ENCODE data around the gene WWC2. TPM values are rescaled to one million over a fixed set of nuclear protein-coding genes. Genes with fewer than 3 reads are reported as not detected.

Gene WWC2
- total RNA-seq, 1 donor from 2014 or later, result 142 TPM

DNA sequence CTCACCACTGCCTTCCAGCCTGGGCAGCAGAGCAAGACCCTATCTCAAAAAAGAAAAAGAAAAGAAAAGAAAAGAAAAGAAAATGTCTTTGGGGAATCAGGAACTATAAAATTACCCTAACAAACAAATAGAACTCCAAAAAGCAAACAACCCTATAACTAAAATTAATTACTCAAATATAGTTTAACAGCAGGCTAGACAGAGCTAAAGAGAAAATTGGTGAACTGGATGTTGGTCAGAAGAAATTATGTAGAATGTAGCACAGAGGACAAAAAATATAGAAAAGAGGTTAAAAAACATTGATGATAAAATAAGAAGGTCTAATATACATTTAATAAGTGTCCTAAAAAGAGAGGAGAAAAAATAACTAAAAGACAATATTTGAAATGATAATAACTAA lies 27.8 kb upstream of the WWC2 start:
- H3K9me3 ChIP-seq, result no peaks in the 10 kb centered on the region
- H3K36me3 ChIP-seq, result no peaks in the 10 kb centered on the region
- no peaks in the 10 kb centered on the region for H3K4me1 ChIP-seq
- H3K4me3 ChIP-seq, result no peak overlapping the region
- no peak for DNase-seq
- ATAC-seq, result no peak
- intact Hi-C loops (cut with DNase I), result loop anchor here (5.0 kb wide), 1 partner anchor 191 kb away; no protein-coding TSS in a partner anchor
- no peaks in the 10 kb centered on the region for H3K27me3 ChIP-seq
- no peak overlapping the region for H3K27ac ChIP-seq
- TF ChIP-seq, protein P1, sequence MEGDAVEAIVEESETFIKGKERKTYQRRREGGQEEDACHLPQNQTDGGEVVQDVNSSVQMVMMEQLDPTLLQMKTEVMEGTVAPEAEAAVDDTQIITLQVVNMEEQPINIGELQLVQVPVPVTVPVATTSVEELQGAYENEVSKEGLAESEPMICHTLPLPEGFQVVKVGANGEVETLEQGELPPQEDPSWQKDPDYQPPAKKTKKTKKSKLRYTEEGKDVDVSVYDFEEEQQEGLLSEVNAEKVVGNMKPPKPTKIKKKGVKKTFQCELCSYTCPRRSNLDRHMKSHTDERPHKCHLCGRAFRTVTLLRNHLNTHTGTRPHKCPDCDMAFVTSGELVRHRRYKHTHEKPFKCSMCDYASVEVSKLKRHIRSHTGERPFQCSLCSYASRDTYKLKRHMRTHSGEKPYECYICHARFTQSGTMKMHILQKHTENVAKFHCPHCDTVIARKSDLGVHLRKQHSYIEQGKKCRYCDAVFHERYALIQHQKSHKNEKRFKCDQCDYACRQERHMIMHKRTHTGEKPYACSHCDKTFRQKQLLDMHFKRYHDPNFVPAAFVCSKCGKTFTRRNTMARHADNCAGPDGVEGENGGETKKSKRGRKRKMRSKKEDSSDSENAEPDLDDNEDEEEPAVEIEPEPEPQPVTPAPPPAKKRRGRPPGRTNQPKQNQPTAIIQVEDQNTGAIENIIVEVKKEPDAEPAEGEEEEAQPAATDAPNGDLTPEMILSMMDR (IDR thresholded peaks at IDR 0.05), result no peak

GRCh38 chr4:183072176-183072575 lies 26.9 kb upstream of the WWC2 start:
- Histone ChIP-seq H3K4me3 (no peak overlapping the region), H3K36me3 (no peaks in the 10 kb centered on the region), H3K4me1 (no peaks in the 10 kb centered on the region), H3K9me3 (no peaks in the 10 kb centered on the region), H3K27ac (no peak overlapping the region), H3K27me3 (no peaks in the 10 kb centered on the region)
- DNase-seq (no peak), ATAC-seq (no peak)
- TF ChIP-seq, protein P1 (IDR thresholded peaks at IDR 0.05), result no peak
- intact Hi-C loops (cut with DNase I), result loop anchor here (5.0 kb wide), 1 partner anchor 190 kb away; no protein-coding TSS in a partner anchor

DNA sequence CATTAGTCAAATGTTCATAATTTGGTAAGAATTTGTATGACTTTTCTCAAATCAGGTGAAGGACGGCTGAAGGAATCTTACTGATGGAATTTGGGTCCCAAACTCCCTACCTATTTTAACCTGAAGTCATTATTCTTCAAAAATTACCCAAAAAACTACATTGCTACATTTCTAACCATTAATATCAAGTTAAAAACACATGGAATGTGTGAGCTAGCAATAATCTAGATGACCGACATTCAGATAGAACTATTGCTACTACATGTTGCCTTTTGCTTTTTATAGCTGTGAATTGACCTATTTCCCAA lies 25.3 kb upstream of the WWC2 start:
- Histone ChIP-seq H3K4me1 (no peaks in the 10 kb centered on the region), H3K27ac (no peak overlapping the region), H3K4me3 (no peak overlapping the region), H3K36me3 (no peaks in the 10 kb centered on the region), H3K27me3 (no peaks in the 10 kb centered on the region), H3K9me3 (no peaks in the 10 kb centered on the region)
- intact Hi-C loops (cut with DNase I), result loop anchor here (5.0 kb wide), 1 partner anchor 189 kb away; no protein-coding TSS in a partner anchor
- ATAC-seq (no peak), DNase-seq (no peak)
- TF ChIP-seq, protein P1 (IDR thresholded peaks at IDR 0.05), result no peak

DNA sequence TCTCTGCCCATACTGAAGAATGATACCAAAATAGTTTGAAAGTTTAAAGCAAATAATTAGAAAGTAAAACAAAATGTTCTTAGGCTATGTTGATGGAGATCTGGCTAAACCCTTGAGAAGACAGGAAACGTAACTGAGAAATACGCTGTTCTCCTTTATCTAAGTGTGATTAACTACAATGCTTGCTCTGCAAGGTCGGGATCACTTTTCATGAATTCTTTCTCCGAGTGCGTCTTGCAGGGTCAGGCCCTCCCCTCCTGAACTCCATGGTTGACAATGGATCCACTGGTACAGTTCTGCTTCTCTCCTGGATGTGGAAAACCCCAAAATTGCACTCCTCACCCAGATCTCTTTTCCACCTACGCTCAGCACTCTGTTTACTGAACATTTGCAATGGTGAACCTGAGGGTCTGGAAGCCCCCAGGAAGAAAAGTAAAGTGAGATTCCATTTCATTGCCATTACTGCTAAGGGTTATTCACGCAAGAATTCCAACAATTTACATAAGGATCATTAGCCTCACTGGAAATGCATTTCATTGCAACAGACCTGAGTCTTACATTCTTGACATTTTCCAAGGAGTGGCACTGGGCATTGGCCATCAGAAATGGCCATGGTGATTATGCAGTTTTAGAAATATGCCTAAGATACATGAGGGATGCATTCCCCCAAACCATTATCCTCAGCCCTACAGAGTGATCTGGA lies 24.6 kb upstream of the WWC2 start:
- ATAC-seq (peak; percentile 66), DNase-seq (no peak)
- intact Hi-C loops (cut with DNase I), result loop anchor here (5.0 kb wide), 1 partner anchor 188 kb away; no protein-coding TSS in a partner anchor
- peak overlapping the region; percentile 9 for H3K27ac ChIP-seq
- H3K4me3 ChIP-seq, result no peak overlapping the region
- TF ChIP-seq, protein P1 (IDR thresholded peaks at IDR 0.05), result no peak
- no peaks in the 10 kb centered on the region for H3K4me1 ChIP-seq
- H3K27me3 ChIP-seq, result no peaks in the 10 kb centered on the region
- no peaks in the 10 kb centered on the region for H3K36me3 ChIP-seq
- no peaks in the 10 kb centered on the region for H3K9me3 ChIP-seq

DNA sequence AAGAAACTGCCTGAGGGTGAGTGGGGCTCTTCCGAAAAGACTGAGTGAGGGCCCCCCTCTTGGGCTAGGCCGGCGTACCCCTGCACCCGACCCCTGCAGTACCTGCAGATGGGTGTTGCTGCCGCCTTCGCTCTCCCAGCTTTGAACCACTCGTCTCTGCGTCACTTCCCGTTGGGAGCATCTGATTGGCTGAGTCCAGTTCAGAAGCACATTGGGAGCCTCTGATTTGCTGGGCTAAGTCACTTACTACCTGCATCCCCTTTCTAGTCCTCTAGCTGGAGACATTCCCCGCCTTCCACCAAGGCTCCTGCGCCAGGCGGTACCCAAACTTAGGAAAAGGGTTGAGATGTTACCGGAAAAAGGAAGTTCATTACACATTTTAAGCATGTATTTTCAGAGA lies 20.4 kb upstream of the WWC2 start:
- H3K4me1 ChIP-seq, result no peaks in the 10 kb centered on the region
- H3K27ac ChIP-seq, result no peak overlapping the region
- H3K27me3 ChIP-seq, result no peaks in the 10 kb centered on the region
- no peak for DNase-seq
- no peak overlapping the region for H3K4me3 ChIP-seq
- H3K36me3 ChIP-seq, result no peaks in the 10 kb centered on the region
- intact Hi-C loops (cut with DNase I), result no loop called here
- ATAC-seq, result no peak
- H3K9me3 ChIP-seq, result no peaks in the 10 kb centered on the region
- TF ChIP-seq, protein P1 (IDR thresholded peaks at IDR 0.05), result no peak
